ENCODE data around the gene RALGAPA1.

- TF ChIP-seq CTCF (conservative IDR thresholded peaks at IDR 0.05 in 1 of 2, IDR thresholded peaks at IDR 0.05 in 1 of 2; ENCODE audit: low read depth in 1 of 2, low read length in 2 of 2) (no peak), EZH2 (IDR thresholded peaks at IDR 0.05; ENCODE audit: low read length, missing control alignments) (no peak)
Observed at GRCh38 chr14:35678403-35679028, 130.6 kb downstream of the RALGAPA1 start.

Measured in fibroblast of lung (primary cell).